Ishikawa (cell line): ENCODE data around the gene MLX.

Experiments
- CEBPB ChIP-seq: IDR thresholded peaks from 2 replicates; pipeline ENCODE4 v1.6.1; 2012
- CREB1 ChIP-seq: IDR thresholded peaks from 2 replicates; pipeline ENCODE4 v1.6.1; 2012; ENCODE audit warnings: low read depth
- EGR1 ChIP-seq: IDR thresholded peaks from 2 replicates; pipeline ENCODE4 v1.6.1; 2012
- EP300 ChIP-seq: IDR thresholded peaks from 2 replicates; pipeline ENCODE4 v1.6.1; 2012; ENCODE audit warnings: borderline replicate concordance
- FOXM1 ChIP-seq: IDR thresholded peaks from 2 replicates; pipeline ENCODE4 v1.6.1; 2012; ENCODE audit warnings: low read depth, borderline replicate concordance
- NFIC ChIP-seq: IDR thresholded peaks from 2 replicates; pipeline ENCODE4 v1.6.1; 2012
- RAD21 ChIP-seq: IDR thresholded peaks from 2 replicates; pipeline ENCODE4 v1.6.1; 2012; ENCODE audit warnings: low read depth
- TAF1 ChIP-seq: IDR thresholded peaks from 2 replicates; pipeline ENCODE4 v1.6.1; 2012; ENCODE audit warnings: low read depth, mild to moderate bottlenecking
- TCF12 ChIP-seq: IDR thresholded peaks from 2 replicates; pipeline ENCODE4 v1.6.1; 2012; ENCODE audit warnings: low read depth
- TEAD4 ChIP-seq: IDR thresholded peaks from 2 replicates; pipeline ENCODE4 v1.6.1; 2012
- YY1 ChIP-seq: IDR thresholded peaks from 2 replicates; pipeline ENCODE4 v1.6.1; 2012; ENCODE audit warnings: low read depth
- ZBTB7A ChIP-seq: IDR thresholded peaks from 2 replicates; pipeline ENCODE4 v1.6.1; 2012; ENCODE audit warnings: low read depth
- TF ChIP-seq, protein P1 (sequence below): IDR thresholded peaks from 2 replicates; pipeline ENCODE4 v1.6.1; 2012
- TF ChIP-seq, protein P2 (sequence below): IDR thresholded peaks from 2 replicates; pipeline ENCODE4 v1.6.1; 2012
- TF ChIP-seq, protein P3 (sequence below): IDR thresholded peaks from 2 replicates; pipeline ENCODE4 v1.6.1; 2012; ENCODE audit warnings: low read depth, mild to moderate bottlenecking

Gene MLX

DNA sequence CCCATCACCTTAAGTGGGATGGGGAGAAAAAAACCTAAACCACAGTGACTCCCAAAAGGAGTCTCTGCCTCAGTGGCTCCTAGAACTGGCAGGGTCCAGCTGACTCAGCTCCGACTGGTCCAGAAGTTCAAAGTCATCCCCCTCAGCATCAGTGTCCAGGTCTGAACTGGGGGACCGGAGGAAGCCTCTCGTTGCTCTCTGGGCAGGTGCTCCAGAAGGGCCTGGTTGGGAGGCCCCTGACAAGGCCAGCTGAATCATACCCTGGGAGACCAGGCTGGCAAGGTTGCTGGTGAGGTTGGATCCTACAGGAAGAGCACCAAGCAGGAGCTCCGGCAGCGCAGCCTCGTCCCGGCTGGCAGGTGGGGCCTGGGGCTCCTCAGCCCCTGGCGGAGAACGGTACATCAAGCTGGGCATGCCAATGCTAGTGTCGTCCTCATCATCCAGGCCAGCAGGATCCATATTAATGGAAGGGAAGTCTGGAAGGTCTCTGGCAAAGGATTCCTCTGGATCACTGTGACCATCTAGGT, 14.9 kb downstream of the MLX start:
- TF ChIP-seq FOXM1 = no peak
- no peak for TF ChIP-seq TCF12
- no peak for TF ChIP-seq TAF1
- no peak for TF ChIP-seq RAD21
- TF ChIP-seq NFIC = no peak
- TF ChIP-seq EGR1 = no peak
- TF ChIP-seq YY1 = no peak
- TF ChIP-seq CEBPB = no peak
- no peak for TF ChIP-seq CREB1
- TF ChIP-seq ZBTB7A = no peak
- TF ChIP-seq EP300 = no peak
- no peak for TF ChIP-seq TEAD4

DNA sequence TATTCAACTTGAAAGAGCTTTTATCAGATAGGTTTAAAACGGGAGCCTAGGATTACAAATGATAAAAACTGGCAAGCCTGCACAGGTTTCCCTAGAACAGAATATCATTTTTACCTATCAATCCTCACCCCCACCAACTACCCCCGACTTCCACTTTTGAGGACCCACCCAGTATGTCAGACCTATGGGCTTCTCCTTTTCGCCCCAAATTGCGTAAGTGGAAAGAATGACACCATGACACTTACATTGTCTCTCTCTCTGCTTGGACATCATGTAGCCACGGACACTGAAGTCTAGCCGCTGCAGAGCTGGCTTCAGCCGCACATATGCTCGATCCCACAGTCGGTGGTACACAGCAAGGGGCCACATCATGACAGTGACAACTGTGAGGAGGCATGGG, 18.0 kb downstream of the MLX start:
- TF ChIP-seq EP300 (no peak), TCF12 (no peak), RAD21 (no peak), TEAD4 (no peak), EGR1 (no peak), CREB1 (no peak), FOXM1 (no peak), YY1 (no peak), NFIC (no peak), TAF1 (no peak), ZBTB7A (no peak), CEBPB (no peak)
- TF ChIP-seq, protein P1, sequence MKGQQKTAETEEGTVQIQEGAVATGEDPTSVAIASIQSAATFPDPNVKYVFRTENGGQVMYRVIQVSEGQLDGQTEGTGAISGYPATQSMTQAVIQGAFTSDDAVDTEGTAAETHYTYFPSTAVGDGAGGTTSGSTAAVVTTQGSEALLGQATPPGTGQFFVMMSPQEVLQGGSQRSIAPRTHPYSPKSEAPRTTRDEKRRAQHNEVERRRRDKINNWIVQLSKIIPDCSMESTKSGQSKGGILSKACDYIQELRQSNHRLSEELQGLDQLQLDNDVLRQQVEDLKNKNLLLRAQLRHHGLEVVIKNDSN = no peak
- TF ChIP-seq, protein P2, sequence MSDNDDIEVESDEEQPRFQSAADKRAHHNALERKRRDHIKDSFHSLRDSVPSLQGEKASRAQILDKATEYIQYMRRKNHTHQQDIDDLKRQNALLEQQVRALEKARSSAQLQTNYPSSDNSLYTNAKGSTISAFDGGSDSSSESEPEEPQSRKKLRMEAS = no peak
- TF ChIP-seq, protein P3, sequence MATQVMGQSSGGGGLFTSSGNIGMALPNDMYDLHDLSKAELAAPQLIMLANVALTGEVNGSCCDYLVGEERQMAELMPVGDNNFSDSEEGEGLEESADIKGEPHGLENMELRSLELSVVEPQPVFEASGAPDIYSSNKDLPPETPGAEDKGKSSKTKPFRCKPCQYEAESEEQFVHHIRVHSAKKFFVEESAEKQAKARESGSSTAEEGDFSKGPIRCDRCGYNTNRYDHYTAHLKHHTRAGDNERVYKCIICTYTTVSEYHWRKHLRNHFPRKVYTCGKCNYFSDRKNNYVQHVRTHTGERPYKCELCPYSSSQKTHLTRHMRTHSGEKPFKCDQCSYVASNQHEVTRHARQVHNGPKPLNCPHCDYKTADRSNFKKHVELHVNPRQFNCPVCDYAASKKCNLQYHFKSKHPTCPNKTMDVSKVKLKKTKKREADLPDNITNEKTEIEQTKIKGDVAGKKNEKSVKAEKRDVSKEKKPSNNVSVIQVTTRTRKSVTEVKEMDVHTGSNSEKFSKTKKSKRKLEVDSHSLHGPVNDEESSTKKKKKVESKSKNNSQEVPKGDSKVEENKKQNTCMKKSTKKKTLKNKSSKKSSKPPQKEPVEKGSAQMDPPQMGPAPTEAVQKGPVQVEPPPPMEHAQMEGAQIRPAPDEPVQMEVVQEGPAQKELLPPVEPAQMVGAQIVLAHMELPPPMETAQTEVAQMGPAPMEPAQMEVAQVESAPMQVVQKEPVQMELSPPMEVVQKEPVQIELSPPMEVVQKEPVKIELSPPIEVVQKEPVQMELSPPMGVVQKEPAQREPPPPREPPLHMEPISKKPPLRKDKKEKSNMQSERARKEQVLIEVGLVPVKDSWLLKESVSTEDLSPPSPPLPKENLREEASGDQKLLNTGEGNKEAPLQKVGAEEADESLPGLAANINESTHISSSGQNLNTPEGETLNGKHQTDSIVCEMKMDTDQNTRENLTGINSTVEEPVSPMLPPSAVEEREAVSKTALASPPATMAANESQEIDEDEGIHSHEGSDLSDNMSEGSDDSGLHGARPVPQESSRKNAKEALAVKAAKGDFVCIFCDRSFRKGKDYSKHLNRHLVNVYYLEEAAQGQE = no peak

DNA sequence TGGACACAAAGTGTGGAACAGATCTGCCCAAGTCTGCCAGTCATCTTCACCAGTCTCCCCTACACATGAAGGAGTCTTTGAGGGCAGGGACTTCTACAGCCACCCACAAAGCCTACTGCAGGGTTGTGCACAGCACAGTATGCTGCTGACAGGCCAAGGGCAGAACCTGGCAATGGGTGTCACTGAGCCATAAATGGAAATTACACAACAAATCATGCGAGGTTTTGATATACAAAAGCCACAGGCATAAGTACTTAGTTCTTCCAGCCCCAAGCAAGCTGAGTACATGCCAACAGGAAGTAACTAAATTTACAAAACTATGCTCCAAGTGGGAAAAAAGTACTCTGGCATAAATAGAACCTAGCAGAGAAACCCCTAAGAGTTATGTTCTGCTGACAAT, 18.5 kb downstream of the MLX start:
- no peak for TF ChIP-seq RAD21
- no peak for TF ChIP-seq FOXM1
- TF ChIP-seq TAF1 = no peak
- TF ChIP-seq, protein P1 = no peak
- TF ChIP-seq ZBTB7A = no peak
- no peak for TF ChIP-seq CEBPB
- no peak for TF ChIP-seq NFIC
- TF ChIP-seq TCF12 = no peak
- TF ChIP-seq EP300 = no peak
- no peak for TF ChIP-seq EGR1
- TF ChIP-seq, protein P3 = no peak
- TF ChIP-seq YY1 = no peak
- TF ChIP-seq, protein P2 = no peak
- no peak for TF ChIP-seq TEAD4
- no peak for TF ChIP-seq CREB1

DNA sequence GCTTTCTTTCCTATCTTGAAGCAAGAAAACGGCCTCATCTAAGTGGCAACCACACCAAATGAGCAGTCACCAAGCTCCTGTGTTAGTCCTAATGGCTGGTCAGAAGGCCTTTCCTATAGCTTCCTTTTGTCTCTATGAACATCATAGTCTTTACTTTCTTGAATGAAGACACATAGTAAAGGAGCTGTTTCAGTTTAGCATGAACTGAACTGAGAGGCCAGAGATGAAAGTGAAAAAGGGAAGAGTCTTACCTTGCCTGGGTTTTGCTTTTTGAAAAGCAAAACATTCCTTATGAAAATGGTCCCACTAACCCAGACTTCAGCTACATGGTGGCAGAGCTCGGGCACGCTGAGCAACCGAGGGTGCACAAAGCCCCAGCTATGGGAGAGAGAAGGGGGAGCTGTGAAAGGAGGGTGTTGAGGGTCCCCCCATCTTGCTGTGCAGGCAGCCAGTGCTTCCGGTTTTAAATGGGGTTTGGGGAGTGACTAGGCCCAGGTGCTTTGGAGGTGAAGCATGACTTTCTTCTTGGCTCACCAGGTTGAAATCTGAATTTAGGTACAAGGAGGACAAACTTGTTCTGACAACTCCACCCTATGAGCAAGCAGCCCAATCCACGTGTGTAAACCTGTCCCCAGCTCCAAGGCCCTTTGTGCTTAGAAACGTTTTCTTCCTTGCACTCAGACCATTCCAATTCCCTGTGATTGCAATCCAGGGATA, 19.8 kb downstream of the MLX start:
- no peak for TF ChIP-seq TCF12
- TF ChIP-seq YY1 = no peak
- no peak for TF ChIP-seq ZBTB7A
- TF ChIP-seq CREB1 = no peak
- TF ChIP-seq, protein P3 = no peak
